Measurements from ENCODE around the gene CTSO.
A peak's percentile ranks its signal among the peaks of the same experiment; 100 is the strongest.

Gene CTSO

GRCh38 chr4:155954939-155955338, 1.3 kb upstream of the CTSO start:
- TF ChIP-seq, protein P1, sequence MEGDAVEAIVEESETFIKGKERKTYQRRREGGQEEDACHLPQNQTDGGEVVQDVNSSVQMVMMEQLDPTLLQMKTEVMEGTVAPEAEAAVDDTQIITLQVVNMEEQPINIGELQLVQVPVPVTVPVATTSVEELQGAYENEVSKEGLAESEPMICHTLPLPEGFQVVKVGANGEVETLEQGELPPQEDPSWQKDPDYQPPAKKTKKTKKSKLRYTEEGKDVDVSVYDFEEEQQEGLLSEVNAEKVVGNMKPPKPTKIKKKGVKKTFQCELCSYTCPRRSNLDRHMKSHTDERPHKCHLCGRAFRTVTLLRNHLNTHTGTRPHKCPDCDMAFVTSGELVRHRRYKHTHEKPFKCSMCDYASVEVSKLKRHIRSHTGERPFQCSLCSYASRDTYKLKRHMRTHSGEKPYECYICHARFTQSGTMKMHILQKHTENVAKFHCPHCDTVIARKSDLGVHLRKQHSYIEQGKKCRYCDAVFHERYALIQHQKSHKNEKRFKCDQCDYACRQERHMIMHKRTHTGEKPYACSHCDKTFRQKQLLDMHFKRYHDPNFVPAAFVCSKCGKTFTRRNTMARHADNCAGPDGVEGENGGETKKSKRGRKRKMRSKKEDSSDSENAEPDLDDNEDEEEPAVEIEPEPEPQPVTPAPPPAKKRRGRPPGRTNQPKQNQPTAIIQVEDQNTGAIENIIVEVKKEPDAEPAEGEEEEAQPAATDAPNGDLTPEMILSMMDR (IDR thresholded peaks at IDR 0.05; ENCODE audit: low read depth, low read length) = no peak
- H3K4me3 ChIP-seq (ENCODE audit: low read depth, low read length) = no peak overlapping the region

DNA sequence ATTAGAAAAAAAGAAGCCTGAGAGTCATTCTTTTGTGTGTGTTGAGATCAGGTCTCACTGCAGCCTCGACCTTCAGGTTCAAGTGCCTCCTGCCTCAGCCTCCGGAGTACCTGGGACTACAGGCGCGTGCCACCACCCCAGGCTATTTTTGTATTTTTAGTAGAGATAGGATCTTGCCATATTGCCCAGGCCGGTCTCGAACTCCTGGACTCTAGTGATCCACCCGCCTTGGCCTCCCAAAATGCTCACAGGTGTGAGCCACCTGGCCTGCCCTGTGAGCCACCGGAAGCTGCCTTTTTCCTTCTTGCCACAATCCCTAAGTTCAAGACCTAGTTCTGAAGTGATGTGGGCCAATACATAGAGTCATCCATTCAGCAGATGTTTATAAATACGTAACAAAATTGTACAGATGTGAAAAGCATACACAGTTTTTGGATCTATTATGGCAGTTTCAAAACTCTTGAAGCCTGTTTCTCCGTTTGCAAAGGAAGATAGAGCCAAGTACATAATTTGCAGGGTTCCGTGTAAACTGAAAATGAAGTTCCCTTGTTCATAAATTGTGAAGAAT, 536 bp upstream of the CTSO start:
- TF ChIP-seq, protein P1 (IDR thresholded peaks at IDR 0.05; ENCODE audit: low read depth, low read length) = no peak

GRCh38 chr4:155952501-155952901, 1.2 kb downstream of the CTSO start:
- TF ChIP-seq, protein P1 (IDR thresholded peaks at IDR 0.05; ENCODE audit: low read depth, low read length) = no peak
- H3K4me3 ChIP-seq (ENCODE audit: low read depth, low read length) = peak overlapping the region; percentile 73

More for the DNA sequence above, 536 bp upstream of the CTSO start:
- peak overlapping the region; percentile 73 for H3K4me3 ChIP-seq (ENCODE audit: low read depth, low read length)

- no peak overlapping the region for H3K4me3 ChIP-seq (ENCODE audit: low read depth, low read length)
- TF ChIP-seq, protein P1 (IDR thresholded peaks at IDR 0.05; ENCODE audit: low read depth, low read length) = no peak
These were observed 3.2 kb downstream of the CTSO start for GRCh38 chr4:155950461-155950860.

- TF ChIP-seq, protein P1 (IDR thresholded peaks at IDR 0.05; ENCODE audit: low read depth, low read length) = no peak
- no peak overlapping the region for H3K4me3 ChIP-seq (ENCODE audit: low read depth, low read length)
These were observed 5.1 kb downstream of the CTSO start for GRCh38 chr4:155948541-155948940.

GRCh38 chr4:155946486-155946885, 7.2 kb downstream of the CTSO start:
- TF ChIP-seq, protein P1 (IDR thresholded peaks at IDR 0.05; ENCODE audit: low read depth, low read length) = no peak
- no peak overlapping the region for H3K4me3 ChIP-seq (ENCODE audit: low read depth, low read length)

DNA sequence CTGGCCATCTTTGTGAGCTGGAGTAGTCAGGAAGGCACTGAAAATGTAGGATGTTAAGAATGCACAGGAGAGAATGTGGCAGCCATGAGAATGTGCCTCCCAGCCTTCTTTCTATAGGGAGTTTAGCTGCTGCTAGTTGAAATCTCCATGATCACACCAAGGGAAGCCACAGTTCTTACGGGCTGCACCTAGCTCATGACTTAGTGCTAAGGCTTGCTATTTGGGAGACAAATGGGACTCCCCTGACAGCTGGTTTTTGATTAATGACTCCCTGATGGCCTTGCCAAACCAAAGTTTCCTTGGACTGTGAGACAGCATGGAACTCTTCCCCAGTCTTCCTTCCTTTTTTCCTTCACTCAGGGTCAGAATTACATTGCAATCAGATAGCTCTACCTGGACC, 9.2 kb downstream of the CTSO start:
- H3K4me3 ChIP-seq (ENCODE audit: low read depth, low read length) = no peak overlapping the region
- TF ChIP-seq, protein P1 (IDR thresholded peaks at IDR 0.05; ENCODE audit: low read depth, low read length) = no peak

All from WI38 (cell line).